GM10248 (cell line): Measurements from ENCODE around the gene DPYSL5.

ENCODE experiments used
- CTCF ChIA-PET: fragments of 300-600 bp; sonication (Branson Sonifier 250); formaldehyde crosslinking; extraction: SDS; loops from one replicate; lab custom pipeline; 2021; ENCODE audit warnings: antibody characterized with exemption; lab: Yijun Ruan, JAX
- POLR2A ChIA-PET: fragments of 350-650 bp; sonication (Branson Sonifier 250); formaldehyde crosslinking; extraction: SDS; loops from one replicate; lab custom pipeline; 2020; ENCODE audit warnings: antibody characterized with exemption; lab: Yijun Ruan, JAX
- DNase-seq: peaks from one replicate; pipeline ENCODE4 v3.0.0; 2012; ENCODE audit errors: extremely low spot score
- TF ChIP-seq, protein P1 (sequence below): IDR thresholded peaks from 2 replicates; pipeline ENCODE4 v1.5.1; 2012; ENCODE audit warnings: mild to moderate bottlenecking, low read depth; ENCODE audit errors: extremely low read depth, missing control alignments, control extremely low read depth

DPYSL5 gene

DNA sequence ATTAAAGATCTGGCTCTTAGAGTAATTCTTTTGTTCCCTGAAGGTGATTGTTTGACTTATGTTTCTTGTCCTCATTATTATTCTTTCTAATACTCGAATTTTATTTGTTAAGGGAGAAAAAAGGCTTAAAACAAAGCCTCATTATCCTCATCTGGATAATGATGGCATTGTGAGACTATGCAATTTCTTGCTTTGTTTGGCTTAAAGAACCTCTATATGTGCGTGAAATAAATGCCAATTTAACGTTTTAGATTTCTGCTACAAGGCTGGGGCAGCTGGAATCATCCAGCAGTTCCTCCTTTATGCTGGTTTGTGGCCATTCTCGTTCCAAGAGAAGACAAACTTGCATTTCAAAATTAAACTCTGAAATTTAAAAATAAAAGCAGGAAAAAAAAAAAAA, 4.9 kb upstream of the DPYSL5 start:
- ChIA-PET CTCF (interaction anchor here (1.9 to 6.5 kb wide), 2 partner anchors 28 to 99 kb away, joined by 4 to 103 read pairs; no protein-coding TSS in a partner anchor), POLR2A (no interaction called here)
- no peak for DNase-seq
- TF ChIP-seq, protein P1, sequence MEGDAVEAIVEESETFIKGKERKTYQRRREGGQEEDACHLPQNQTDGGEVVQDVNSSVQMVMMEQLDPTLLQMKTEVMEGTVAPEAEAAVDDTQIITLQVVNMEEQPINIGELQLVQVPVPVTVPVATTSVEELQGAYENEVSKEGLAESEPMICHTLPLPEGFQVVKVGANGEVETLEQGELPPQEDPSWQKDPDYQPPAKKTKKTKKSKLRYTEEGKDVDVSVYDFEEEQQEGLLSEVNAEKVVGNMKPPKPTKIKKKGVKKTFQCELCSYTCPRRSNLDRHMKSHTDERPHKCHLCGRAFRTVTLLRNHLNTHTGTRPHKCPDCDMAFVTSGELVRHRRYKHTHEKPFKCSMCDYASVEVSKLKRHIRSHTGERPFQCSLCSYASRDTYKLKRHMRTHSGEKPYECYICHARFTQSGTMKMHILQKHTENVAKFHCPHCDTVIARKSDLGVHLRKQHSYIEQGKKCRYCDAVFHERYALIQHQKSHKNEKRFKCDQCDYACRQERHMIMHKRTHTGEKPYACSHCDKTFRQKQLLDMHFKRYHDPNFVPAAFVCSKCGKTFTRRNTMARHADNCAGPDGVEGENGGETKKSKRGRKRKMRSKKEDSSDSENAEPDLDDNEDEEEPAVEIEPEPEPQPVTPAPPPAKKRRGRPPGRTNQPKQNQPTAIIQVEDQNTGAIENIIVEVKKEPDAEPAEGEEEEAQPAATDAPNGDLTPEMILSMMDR = no peak

DNA sequence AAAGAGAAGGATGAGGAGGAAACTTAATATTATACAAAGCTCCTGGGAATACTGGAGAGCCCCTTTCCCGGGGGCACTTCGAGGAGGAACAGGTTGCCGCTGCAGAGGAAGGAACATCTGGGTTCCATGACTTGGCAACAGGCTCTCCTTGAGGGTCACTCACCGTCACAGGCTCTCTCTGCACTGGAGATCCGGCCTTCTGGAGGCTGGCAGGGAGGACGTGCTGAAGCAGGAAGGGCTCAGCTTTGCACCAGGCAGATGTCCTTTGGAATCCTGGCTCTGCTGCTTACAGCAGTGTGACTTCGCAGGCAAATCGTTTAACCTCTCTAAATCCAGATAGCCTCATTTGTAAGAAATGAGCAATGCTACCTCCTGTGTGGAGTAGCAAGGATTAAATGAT, 2.9 kb upstream of the DPYSL5 start:
- TF ChIP-seq, protein P1 = no peak
- DNase-seq = no peak
- CTCF ChIA-PET = interaction anchor here (0.9 to 6.5 kb wide), 26 partner anchors 10 to 173 kb away, joined by 3 to 103 read pairs (median 5); no protein-coding TSS in a partner anchor
- POLR2A ChIA-PET = no interaction called here

DNA sequence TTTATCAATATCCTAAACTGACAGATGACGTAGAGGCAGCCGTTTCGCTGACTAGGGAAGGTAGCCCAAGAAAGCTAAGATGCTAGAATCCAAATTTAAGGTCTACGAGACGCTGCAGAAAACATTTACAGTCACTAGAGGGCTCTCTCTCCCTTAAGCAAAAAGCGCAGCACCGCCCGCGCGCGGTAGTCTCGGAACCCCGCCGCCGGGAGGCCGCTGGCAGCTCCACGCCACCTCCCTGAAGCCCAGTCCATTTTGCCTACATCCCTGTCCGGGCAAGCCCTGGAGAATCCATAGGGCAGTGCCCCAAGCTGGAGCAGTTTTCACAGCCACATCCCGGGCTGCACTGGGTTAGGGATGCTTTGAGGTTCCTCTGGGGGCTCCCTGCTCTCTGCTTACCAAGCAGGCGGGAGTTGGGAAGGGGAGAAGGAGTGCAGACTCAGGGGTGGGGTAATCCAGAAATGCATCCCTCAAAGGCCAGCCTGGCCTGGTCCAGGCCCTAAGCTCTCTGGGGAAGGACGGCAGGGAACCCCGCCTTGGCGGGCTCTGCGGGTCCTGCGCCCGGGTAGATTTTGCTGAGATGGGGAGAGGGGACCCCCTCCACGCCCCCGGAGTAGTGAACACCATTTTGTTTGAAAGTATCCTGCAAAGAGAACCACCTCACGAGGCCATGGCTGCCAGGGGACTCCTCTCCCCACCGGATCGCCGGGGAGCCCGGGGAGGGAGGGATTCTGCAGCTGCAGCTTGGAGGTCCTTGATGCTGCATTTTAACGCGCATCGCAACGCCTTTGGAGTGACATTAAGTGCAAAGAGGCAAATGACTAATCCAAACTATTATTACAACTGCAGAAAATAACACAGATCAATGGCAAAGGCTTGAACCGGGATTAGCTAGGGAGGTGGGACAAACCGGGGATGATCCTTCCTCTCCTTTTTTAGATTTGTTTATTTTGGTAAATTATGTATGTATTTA, 1.3 kb upstream of the DPYSL5 start:
- ChIA-PET POLR2A (interaction anchor here (0.6 kb wide), 1 partner anchor 425 kb away, joined by 4 read pairs; no protein-coding TSS in a partner anchor), CTCF (interaction anchor here (0.6 to 6.5 kb wide), 51 partner anchors 8 to 657 kb away, joined by 3 to 103 read pairs (median 4); no protein-coding TSS in a partner anchor)
- TF ChIP-seq, protein P1 = peak; percentile 78
- DNase-seq = peak; percentile 83

DNA sequence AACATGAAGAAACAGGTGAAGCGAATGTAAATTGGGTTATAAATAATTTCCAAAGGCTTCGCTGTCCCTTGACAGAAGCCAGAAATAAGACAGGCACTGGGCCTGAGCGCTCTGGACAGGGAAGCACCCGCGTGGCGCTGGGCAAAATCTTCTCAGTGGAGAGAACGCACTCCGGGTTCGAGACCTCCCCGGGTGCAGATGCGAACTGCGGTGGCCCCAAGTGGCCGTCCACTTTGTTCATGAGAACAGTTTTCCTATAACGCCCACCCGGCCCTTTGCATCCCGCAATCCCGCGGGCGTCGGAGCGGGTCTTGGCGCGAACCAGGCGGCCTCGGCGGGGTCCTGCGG, 651 bp upstream of the DPYSL5 start:
- ChIA-PET POLR2A (interaction anchor here (0.6 kb wide), 1 partner anchor 425 kb away, joined by 4 read pairs; no protein-coding TSS in a partner anchor), CTCF (interaction anchor here (0.9 to 6.5 kb wide), 16 partner anchors 12 to 656 kb away, joined by 3 to 103 read pairs (median 9); no protein-coding TSS in a partner anchor)
- TF ChIP-seq, protein P1 = no peak
- no peak for DNase-seq

DNA sequence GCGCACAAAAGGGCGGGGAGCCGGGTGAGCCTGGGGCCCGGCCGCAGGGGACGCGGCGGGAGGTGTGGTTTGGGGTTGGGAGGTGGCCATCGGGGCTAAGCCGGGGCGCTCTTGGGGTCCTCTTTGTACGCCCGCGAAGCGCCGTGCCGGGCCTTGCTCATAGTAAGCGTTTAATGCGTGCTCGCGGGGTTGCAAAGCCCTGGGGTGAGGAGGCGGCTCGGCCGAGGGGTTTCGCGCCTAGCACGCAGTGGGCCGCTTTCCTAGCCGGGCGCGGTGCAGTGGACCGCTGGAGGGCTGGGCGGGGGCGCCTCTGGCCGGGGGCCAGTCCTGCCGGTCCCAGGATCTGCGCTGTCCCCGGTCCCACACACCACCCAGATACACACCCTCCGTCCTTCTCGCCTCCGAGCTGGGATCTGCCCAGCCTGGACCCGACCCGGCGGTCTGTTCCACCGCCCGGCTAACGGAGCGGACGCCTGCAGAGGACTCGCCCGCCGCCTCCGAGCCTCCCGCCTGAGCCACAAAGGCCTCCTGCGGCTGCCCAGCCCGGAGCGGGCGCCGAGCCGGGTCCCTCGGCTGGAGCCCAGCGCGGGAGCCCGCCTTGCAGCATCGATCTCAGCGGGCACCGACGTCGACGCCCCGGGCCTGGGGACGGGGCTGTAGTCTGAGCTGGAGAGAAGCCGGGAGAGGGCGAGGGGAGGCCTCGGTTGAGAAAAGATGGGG, 564 bp downstream of the DPYSL5 start:
- TF ChIP-seq, protein P1 = no peak
- DNase-seq = peak; percentile 40
- POLR2A ChIA-PET = no interaction called here
- CTCF ChIA-PET = interaction anchor here (1.3 to 6.5 kb wide), 5 partner anchors 18 to 455 kb away, joined by 3 to 103 read pairs (median 14); no protein-coding TSS in a partner anchor
